ENCODE results near the gene HUS1.
A peak's percentile ranks its signal among the peaks of the same experiment; 100 is the strongest.
"Not testable (repeated sequence)": the region's sequence is repeated elsewhere in the genome, so short reads cannot be mapped to it uniquely, and the experiment has no call there.

The HUS1 gene

GRCh38 chr7:47979145-47979831, at the start of gene HUS1:
HUS1 (minus strand) TSS chr7:47979615; CDS start chr7:47979519, 96 bp downstream.
- DNase-seq = peak; percentile 97

GRCh38 chr7:48028938-48029337, 49.5 kb upstream of the HUS1 start, which contains the start of gene SUN3:
SUN3 (minus strand) TSS chr7:48029107; CDS start chr7:48028938, 169 bp downstream.
- no peak for DNase-seq

GRCh38 chr7:48025624-48026023, 46.2 kb upstream of the HUS1 start:
- no peak for DNase-seq

GRCh38 chr7:48017674-48018073, 38.3 kb upstream of the HUS1 start:
- DNase-seq = no peak

DNA sequence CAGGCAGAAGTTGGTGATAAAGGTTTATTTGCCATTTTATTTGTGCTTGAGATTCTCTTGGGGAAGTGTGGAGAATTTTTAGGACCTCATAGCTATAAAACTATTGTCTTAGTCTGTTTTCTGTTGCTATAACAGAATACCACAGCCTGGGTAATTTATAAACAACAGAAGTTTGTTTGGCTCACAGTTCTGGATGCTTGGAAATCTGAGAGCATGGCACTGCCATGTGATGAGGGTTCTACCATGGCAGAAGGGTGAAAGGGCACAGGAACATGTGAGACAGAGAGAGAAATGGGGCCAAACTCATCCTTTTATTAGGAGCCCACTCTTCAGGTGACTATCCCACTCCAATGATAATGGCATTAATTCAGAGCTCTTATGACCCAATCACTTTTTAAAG, 37.2 kb upstream of the HUS1 start:
- DNase-seq = no peak

DNA sequence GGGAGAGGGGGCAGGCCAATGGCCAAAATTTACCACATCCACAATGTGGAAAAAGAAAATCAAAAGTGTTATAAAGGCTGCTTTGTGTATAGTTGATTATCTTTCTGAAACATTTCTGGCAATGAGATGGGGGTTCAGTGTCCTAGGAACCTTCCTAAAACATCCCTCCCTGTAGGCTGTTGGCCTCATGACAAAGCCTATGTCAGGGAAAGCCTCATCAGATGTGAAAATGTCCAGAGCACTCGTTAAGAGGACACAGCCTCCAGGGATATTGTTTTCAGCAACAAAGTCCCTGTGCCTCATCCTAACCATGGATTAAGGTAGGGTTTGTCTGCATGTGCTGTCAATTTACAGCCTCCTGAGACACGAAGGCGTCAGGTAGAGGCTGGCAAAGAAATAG, 32.5 kb upstream of the HUS1 start:
- DNase-seq = no peak

DNA sequence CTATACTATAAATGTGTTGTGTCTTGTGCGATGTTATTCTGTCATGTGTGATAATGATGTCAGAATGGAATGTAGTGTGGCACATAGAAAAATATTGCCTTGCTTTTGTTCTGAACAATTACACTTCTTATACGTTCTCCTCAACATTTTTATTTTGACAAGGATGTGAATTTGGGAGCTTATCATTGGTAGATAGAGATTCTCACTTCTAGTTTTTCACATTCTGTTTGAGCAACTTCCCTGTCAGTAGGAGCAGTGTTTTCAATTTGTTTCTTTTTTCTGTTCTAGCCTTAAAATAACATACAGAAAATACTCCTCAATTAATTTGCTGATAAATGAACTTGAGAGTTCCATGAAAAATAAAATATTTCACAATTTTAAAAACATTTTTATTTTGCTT, 31.9 kb upstream of the HUS1 start:
- DNase-seq = no peak

DNA sequence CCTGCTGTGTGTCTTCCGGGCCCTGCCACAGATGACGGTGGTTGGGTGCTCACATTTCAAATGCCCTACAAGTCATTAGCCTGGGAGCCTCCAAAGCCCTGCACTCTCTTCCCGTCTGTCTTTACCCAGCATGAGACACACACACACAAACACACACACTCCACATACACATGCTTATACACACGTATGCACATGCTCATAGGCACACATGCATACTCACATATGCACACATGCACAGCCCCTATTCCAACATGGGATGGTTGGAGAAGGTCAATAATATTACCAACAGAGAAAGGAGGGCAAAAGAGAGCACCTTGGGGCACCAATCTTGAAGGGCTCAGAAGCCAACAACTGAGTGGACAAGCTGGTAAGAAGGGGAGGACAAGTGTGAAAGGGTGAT, 30.5 kb upstream of the HUS1 start:
- DNase-seq = no peak

DNA sequence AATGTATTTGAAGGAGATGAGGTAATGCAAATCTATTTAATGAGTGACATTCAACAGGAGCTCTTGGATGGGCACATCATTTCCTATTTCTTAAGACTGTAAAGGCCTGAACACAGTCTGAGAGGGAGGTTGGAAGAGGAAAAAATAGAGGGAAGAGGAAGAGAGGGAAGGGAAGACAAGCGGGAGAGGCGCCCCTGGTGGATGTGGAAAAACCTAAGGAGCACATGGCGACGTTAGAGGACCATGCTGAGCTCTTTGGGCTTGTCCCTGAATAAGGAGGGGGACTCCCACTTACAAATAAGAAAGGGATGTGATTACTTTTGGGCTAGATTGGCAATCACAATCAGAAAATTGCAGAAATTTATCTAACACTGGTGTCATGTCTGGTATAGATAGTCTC, 29.8 kb upstream of the HUS1 start:
- DNase-seq = no peak

DNA sequence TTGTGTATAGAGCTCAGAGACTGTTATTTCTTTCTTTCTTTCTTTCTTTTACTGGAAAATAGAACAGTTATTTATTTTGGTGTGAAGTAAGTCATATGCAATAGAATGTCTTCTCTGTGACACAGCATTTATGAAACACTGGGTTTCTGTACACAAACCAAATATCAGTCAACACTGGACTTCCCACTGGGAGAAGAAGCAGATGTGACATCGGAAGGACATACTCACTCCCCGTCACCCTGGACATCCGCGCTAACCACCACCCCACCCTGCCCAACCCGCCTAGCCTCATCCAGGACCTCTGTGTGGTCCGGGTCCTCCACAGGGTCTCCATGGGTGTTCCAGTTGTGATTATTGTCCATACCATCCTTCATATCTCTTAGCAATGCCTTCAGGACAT, 27.5 kb upstream of the HUS1 start:
- no peak for DNase-seq

DNA sequence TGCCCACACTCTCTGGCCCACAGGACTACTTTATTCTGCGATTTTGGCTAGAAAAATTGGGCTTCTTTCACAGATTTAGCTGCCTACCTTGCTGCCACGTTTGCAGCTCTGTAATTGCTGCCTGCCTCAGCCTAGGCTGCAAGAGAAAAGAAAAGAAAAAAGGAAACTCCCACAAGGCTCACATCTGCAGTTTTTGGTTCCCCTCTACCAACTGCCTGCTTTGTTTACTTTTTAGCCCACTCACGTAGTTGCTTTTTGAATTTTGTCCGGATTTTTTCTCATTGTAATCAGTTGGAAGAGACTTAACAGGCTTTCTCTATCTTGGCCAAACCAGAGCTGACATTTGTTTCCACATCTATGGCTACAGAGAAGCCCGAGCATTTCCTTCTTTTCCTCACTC, 25.2 kb upstream of the HUS1 start:
- DNase-seq = no peak

- DNase-seq = no peak
These were observed 24.6 kb upstream of the HUS1 start for GRCh38 chr7:48004032-48004431.

DNA sequence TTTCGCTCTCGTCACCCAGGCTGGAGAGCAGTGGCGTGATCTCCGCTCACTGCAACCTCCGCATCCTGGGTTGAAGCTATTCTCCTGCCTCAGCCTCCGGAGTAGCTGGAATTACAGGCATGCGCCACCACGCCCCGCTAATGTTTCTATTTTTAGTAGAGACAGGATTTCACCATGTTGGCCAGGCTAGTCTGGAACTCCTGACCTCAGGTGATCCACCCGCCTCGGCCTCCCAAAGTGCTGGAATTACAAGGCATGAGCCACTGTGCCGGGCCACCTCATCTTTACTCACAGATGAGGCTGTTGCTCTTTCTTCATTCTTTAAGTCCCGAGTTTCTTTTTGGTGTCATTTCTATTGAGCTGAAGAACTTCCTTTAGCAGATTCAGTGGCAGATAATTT, 20.7 kb upstream of the HUS1 start:
- DNase-seq = not testable (repeated sequence)

GRCh38 chr7:47999413-47999812, 20.0 kb upstream of the HUS1 start:
- DNase-seq = no peak

GRCh38 chr7:47992446-47992845, 13.0 kb upstream of the HUS1 start:
- DNase-seq = no peak

- peak; percentile 93 for DNase-seq
These were observed 12.4 kb upstream of the HUS1 start for GRCh38 chr7:47991741-47992311.

DNA sequence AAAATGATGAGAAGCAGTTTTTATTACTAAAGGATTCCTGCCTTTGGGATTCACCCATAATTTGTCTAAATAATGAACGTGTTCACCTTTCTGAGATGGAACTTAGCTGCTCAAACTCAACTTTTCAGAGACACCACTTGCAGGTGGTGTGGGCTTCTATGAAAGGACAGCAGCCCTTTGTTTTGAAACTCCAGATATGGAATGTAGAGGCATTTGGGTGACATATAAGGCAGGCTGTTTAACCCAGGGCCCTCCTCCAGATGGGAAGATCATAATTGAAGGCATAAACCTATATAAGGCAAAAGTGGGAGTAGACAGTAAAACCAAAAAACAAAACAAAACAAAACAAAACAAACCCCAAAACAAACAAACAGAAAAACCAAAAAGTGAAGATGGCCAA, 11.9 kb upstream of the HUS1 start:
- DNase-seq = no peak

DNA sequence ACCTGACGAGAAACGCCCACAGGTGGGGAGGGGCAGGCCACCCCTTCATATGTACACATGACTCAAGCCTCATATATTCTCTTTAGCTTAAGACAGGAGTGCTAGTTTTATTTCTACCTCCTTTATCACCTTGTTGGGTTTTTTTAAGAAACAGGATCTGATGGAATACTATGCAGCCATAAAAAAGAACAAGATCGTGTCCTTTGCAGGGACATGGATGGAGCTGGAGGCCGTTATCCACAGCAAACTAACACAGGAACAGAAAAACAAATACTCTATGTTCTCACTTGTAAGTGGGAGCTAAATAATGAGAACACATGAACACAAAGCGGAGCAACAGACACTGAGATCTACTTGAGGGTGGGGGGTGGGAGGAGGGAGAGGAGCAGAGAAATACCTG, 11.2 kb upstream of the HUS1 start:
- DNase-seq = no peak

- not testable (repeated sequence) for DNase-seq
These were observed 10.4 kb upstream of the HUS1 start for GRCh38 chr7:47989607-47990400.

DNA sequence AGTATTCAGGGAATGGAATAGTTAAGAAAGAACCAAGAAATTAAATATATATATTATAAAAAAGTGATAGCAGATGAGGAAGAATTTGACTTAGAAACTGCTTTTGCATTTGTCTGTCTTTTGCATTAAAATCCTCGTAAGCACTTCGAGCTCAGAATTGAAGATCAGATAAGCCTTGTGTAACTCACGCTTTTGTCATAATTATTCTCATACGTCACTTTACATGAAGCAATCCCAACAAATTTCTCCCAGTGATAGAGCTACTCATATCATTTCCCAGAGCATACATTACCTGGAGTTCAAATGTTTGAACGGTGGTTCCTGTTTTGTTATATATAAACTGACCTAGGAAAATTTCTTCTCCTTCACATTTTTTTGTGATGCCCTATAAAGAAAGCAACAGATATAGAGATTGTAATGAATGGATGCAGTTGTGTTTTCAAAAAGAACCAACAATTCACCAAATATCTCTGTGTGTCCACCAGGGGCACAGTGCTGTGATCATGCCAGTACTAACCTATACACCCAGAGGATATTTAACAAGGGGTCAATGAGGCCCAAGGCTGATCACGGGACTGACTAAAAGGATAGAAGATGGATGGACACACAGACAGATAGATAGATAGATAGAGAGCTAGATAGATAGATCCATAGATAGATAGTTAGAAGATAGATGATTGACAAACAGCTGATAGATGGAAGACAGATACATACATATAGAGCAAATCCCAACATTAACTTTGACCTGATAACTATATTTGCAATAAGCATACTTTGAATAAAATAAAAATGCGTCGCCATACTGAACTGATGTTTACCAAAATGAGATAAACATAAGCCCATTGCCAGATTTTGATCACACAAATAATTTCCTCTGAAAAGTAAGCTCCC, 9.3 kb upstream of the HUS1 start:
- no peak for DNase-seq

DNA sequence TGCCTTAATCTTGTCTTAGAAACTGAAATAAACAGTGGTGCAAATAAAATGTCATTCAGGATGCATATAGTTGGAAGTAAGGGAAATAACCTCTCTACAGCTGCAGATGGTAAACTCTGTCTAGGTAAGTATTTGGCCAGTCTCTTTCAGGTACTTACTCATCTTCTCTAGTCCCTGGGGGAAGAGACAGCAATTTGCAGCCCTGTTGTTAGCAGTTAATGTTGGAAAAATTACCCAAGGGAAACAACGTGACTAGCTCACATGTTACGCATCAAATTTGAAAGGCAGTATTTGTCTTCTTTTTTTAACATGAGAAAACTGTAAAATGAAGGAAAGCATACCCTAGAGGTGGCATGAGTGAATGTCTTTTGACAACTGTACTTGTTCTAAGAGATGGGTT, 3.2 kb upstream of the HUS1 start:
- DNase-seq = no peak

DNA sequence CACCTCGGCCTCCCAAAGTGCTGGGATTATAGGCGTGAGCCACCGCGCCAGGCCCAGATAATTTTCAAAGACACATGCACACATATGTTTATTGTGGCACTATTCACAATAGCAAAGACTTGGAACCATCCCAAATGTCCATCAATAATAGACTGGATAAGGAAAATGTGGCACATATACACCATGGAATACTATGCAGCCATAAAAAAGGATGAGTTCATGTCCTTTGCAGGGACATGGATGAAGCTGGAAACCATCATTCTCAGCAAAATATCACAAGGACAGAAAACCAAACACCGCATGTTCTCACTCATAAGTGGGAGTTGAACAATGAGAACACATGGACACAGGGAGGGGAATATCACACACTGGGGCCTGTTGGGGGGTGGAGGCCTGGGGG, 1.2 kb upstream of the HUS1 start:
- not testable (repeated sequence) for DNase-seq

DNA sequence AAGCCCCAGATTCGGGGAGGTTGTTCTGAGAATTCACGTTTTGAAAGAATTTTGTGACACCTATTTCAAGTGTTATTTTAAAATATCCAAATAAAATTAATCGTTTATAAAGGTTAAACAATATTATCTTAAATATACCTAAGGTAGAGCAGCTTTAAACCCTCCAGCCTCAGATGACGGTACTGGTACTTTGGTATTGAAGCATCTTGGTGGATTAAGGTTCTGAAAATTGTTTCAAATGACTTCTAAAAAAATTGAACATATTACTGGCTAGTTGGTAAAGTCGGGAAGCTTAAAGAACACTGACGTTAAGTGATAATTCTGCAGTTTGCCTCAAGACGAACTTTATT, 392 bp upstream of the HUS1 start:
- DNase-seq = no peak
